Activated gamma-delta T cell (primary cell): ENCODE measurements around the gene SNTB2.
A peak's percentile ranks its signal among the peaks of the same experiment; 100 is the strongest.

Experiments
- DNase-seq: peaks from one replicate; lab custom pipeline; 2025; lab: John Stamatoyannopoulos, UW

Gene SNTB2

GRCh38 chr16:69180011-69180338 is 7.0 kb upstream of the SNTB2 start:
- DNase-seq, result no peak

GRCh38 chr16:69182730-69183416 is 4.1 kb upstream of the SNTB2 start:
- no peak for DNase-seq

- DNase-seq, result peak; percentile 36
Observed at GRCh38 chr16:69187446-69188235, 677 bp downstream of the SNTB2 start.

- DNase-seq, result no peak
Observed at GRCh38 chr16:69188236-69188549, 1.2 kb downstream of the SNTB2 start.

GRCh38 chr16:69188716-69189115 is 1.8 kb downstream of the SNTB2 start:
- DNase-seq, result no peak

- DNase-seq, result no peak
Observed at GRCh38 chr16:69190046-69190588, 3.2 kb downstream of the SNTB2 start.

- no peak for DNase-seq
Observed at GRCh38 chr16:69190598-69190997, 3.6 kb downstream of the SNTB2 start.

- DNase-seq, result no peak
Observed at GRCh38 chr16:69191136-69191535, 4.2 kb downstream of the SNTB2 start.

GRCh38 chr16:69193855-69194254 is 6.9 kb downstream of the SNTB2 start:
- DNase-seq, result no peak

- no peak for DNase-seq
Observed at GRCh38 chr16:69194488-69194887, 7.5 kb downstream of the SNTB2 start.

GRCh38 chr16:69195369-69196029 is 8.5 kb downstream of the SNTB2 start:
- DNase-seq, result no peak

GRCh38 chr16:69197573-69197972 is 10.6 kb downstream of the SNTB2 start:
- no peak for DNase-seq

GRCh38 chr16:69199382-69199781 is 12.4 kb downstream of the SNTB2 start:
- no peak for DNase-seq

- DNase-seq, result no peak
Observed at GRCh38 chr16:69201291-69201690, 14.3 kb downstream of the SNTB2 start.

GRCh38 chr16:69201787-69202186 is 14.8 kb downstream of the SNTB2 start:
- DNase-seq, result no peak

- DNase-seq, result no peak
Observed at GRCh38 chr16:69204172-69204571, 17.2 kb downstream of the SNTB2 start.

GRCh38 chr16:69209735-69210134 is 22.8 kb downstream of the SNTB2 start:
- no peak for DNase-seq

- no peak for DNase-seq
Observed at GRCh38 chr16:69217433-69217832, 30.5 kb downstream of the SNTB2 start.

GRCh38 chr16:69219279-69219678 is 32.3 kb downstream of the SNTB2 start:
- DNase-seq, result no peak

GRCh38 chr16:69223882-69224281 is 36.9 kb downstream of the SNTB2 start:
- DNase-seq, result no peak

- no peak for DNase-seq
Observed at GRCh38 chr16:69225121-69225520, 38.2 kb downstream of the SNTB2 start.

GRCh38 chr16:69233124-69233523 is 46.2 kb downstream of the SNTB2 start:
- DNase-seq, result no peak

GRCh38 chr16:69234460-69234859 is 47.5 kb downstream of the SNTB2 start:
- DNase-seq, result no peak
